ENCODE data around the gene ZNRF3.

ZNRF3 gene

GRCh38 chr22:29004647-29005371 is 121.4 kb downstream of the ZNRF3 start:
- TF ChIP-seq CTCF (IDR thresholded peaks at IDR 0.05) = no peak

- no peak for TF ChIP-seq CTCF (IDR thresholded peaks at IDR 0.05)
Observed at GRCh38 chr22:29006346-29006745, 123.0 kb downstream of the ZNRF3 start.

GRCh38 chr22:29009148-29009547 is 125.8 kb downstream of the ZNRF3 start:
- TF ChIP-seq CTCF (IDR thresholded peaks at IDR 0.05) = no peak

GRCh38 chr22:29011240-29012100 is 128.1 kb downstream of the ZNRF3 start:
- no peak for TF ChIP-seq CTCF (IDR thresholded peaks at IDR 0.05)

- TF ChIP-seq CTCF (IDR thresholded peaks at IDR 0.05) = no peak
Observed at GRCh38 chr22:29012101-29012433, 128.7 kb downstream of the ZNRF3 start.

GRCh38 chr22:29012952-29013351 is 129.6 kb downstream of the ZNRF3 start:
- no peak for TF ChIP-seq CTCF (IDR thresholded peaks at IDR 0.05)

GRCh38 chr22:29014293-29014692 is 130.9 kb downstream of the ZNRF3 start:
- TF ChIP-seq CTCF (IDR thresholded peaks at IDR 0.05) = no peak
